Endodermal cell (in vitro differentiated cells): ENCODE measurements around the gene NR6A1. TPM values are rescaled to one million over a fixed set of nuclear protein-coding genes. Genes with fewer than 3 reads are reported as not detected.

Source experiments
- DNase-seq: peaks from one replicate; pipeline ENCODE4 v3.0.0-alpha.2; 2017
- H3K27ac ChIP-seq: 2 replicates; pipeline ENCODE4 v1.5.1; 2013; ENCODE audit warnings: mild to moderate bottlenecking, low read depth, low read length, moderate library complexity
- H3K27me3 ChIP-seq: 2 replicates; pipeline ENCODE4 v1.6.1; 2013; ENCODE audit warnings: mild to moderate bottlenecking, low read length, moderate library complexity; ENCODE audit not compliant: insufficient read depth, control insufficient read depth, poor library complexity, severe bottlenecking
- H3K36me3 ChIP-seq: 2 replicates; pipeline ENCODE4 v1.7.0; 2013; ENCODE audit warnings: mild to moderate bottlenecking, low read length, moderate library complexity; ENCODE audit not compliant: control insufficient read depth, insufficient read depth
- H3K4me1 ChIP-seq: one replicate; pipeline ENCODE4 v1.7.0; 2013; ENCODE audit warnings: low read length; ENCODE audit not compliant: control insufficient read depth, insufficient read depth
- H3K4me3 ChIP-seq: 2 replicates; pipeline ENCODE4 v1.5.1; 2013; ENCODE audit warnings: mild to moderate bottlenecking, low read length, moderate library complexity
- H3K9ac ChIP-seq: 2 replicates; pipeline ENCODE4 v1.6.1; 2013; ENCODE audit warnings: mild to moderate bottlenecking, low read length, moderate library complexity; ENCODE audit not compliant: poor library complexity, severe bottlenecking; ENCODE audit errors: extremely low read depth
- H3K9me3 ChIP-seq: 2 replicates; pipeline ENCODE4 v1.6.1; 2013; ENCODE audit warnings: mild to moderate bottlenecking, low read length, moderate library complexity; ENCODE audit not compliant: control insufficient read depth
- H3K27ac Mint-ChIP-seq: 2 replicates; pipeline ENCODE4 v1.8.0; 2020; ENCODE audit warnings: mixed read lengths
- H3K27me3 Mint-ChIP-seq: 2 replicates; pipeline ENCODE4 v1.8.0; 2021; ENCODE audit warnings: mild to moderate bottlenecking, mixed read lengths; ENCODE audit not compliant: insufficient read depth
- H3K36me3 Mint-ChIP-seq: 2 replicates; pipeline ENCODE4 v1.8.0; 2020; ENCODE audit warnings: low read depth, mixed read lengths
- H3K4me1 Mint-ChIP-seq: 2 replicates; pipeline ENCODE4 v1.8.0; 2020; ENCODE audit warnings: mixed read lengths
- H3K4me3 Mint-ChIP-seq: 2 replicates; pipeline ENCODE4 v1.8.0; 2020; ENCODE audit warnings: mild to moderate bottlenecking, moderate library complexity, mixed read lengths
- H3K9me3 Mint-ChIP-seq: 2 replicates; pipeline ENCODE4 v1.8.0; 2020; ENCODE audit warnings: mild to moderate bottlenecking, mixed read lengths
- WGBS, 2 experiments: methylation state at CpG; one replicate each; pipeline versions ENCODE4 v1.1.5 to v1.1.7; 2013; ENCODE audit warnings: missing lambda C conversion rate in 2 of 2, mixed read lengths in 1 of 2; ENCODE audit not compliant: insufficient coverage in 1 of 2, insufficient read length in 1 of 2; 5-methylcytosine and 5-hydroxymethylcytosine counted together
- total RNA-seq, 2 donors: library from RNA; stranded (reverse); fragmentation: NEBNext Ultra II Directional in 1 of 2; extraction: Animal tissue kit (Norgen Biotek cat#: 25700) in 1 of 2; gene quantifications; 2 replicates in 1 of 2; 3 replicates in 1 of 2; pipeline ENCODE4 v1.2.1, GENCODE V29; 2021
- TF ChIP-seq, protein P1 (sequence below): fragments of 200-600 bp; sonication (generic); conservative IDR thresholded peaks from 2 replicates; pipeline ENCODE4 v1.5.0; 2021; ENCODE audit warnings: antibody characterized with exemption, mild to moderate bottlenecking

NR6A1 gene
- total RNA-seq, 2 donors from 2014 or later = 168 to 206 TPM

DNA sequence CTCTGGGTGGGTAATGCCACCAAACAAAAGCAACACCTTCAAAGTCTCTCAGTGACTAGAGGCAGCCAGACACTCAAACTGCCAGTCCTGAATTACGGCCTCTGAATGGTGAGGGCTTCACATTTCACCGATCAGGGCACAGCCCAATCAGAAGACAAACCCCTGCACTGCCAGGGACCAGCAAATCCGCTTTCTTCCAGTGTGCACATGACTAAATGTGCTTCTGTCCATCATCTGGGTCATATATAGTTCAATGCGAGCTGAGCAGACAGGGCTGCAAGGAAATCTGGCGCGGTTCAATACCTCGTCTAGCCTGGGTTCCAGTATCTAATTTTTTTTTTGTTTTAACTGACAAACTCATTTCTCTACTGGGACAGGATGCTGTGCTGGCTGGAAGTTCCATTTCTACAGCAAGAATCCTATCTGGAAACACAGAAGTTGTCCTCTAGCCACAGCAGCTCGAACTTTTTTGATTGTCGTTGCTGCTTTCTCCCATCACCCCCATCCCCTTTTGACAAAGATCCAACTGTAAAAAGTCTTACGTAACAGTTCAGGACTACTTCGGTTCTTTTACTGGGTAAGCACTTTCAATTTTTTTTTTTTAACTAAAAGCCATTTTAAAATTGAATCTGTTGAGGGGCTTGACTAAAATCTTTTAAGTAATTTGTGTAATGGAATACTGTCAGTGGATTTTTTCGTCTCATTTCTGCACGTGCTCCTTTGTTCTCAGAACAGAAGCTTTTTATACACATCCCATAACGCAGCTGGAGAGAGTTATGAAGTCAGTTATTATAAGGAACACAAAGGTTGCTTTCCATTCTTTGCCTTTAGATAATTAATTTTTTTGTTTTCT is 112.7 kb downstream of the NR6A1 start:
- TF ChIP-seq, protein P1, sequence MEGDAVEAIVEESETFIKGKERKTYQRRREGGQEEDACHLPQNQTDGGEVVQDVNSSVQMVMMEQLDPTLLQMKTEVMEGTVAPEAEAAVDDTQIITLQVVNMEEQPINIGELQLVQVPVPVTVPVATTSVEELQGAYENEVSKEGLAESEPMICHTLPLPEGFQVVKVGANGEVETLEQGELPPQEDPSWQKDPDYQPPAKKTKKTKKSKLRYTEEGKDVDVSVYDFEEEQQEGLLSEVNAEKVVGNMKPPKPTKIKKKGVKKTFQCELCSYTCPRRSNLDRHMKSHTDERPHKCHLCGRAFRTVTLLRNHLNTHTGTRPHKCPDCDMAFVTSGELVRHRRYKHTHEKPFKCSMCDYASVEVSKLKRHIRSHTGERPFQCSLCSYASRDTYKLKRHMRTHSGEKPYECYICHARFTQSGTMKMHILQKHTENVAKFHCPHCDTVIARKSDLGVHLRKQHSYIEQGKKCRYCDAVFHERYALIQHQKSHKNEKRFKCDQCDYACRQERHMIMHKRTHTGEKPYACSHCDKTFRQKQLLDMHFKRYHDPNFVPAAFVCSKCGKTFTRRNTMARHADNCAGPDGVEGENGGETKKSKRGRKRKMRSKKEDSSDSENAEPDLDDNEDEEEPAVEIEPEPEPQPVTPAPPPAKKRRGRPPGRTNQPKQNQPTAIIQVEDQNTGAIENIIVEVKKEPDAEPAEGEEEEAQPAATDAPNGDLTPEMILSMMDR = no peak
- peak overlapping the region; percentile 67 for H3K4me3 Mint-ChIP-seq
- H3K27me3 ChIP-seq = no peaks in the 10 kb centered on the region
- DNase-seq = peak; percentile 86
- no peaks in the 10 kb centered on the region for H3K27me3 Mint-ChIP-seq
- peak overlapping the region; percentile 99 for H3K27ac Mint-ChIP-seq
- peak overlapping the region; percentile 73 for H3K9ac ChIP-seq
- 29 to 50% methylated on average over 8 to 14 of the region's 14 CpGs for WGBS, 2 experiments
- H3K9me3 Mint-ChIP-seq = no peaks in the 10 kb centered on the region
- peaks cover 33% of the 10 kb centered on the region for H3K4me1 Mint-ChIP-seq
- no peaks in the 10 kb centered on the region for H3K36me3 Mint-ChIP-seq
- H3K36me3 ChIP-seq = no peaks in the 10 kb centered on the region
- H3K4me1 ChIP-seq = peaks cover 9% of the 10 kb centered on the region
- peak overlapping the region; percentile 100 for H3K27ac ChIP-seq
- H3K9me3 ChIP-seq = no peaks in the 10 kb centered on the region
- H3K4me3 ChIP-seq = peak overlapping the region; percentile 76

DNA sequence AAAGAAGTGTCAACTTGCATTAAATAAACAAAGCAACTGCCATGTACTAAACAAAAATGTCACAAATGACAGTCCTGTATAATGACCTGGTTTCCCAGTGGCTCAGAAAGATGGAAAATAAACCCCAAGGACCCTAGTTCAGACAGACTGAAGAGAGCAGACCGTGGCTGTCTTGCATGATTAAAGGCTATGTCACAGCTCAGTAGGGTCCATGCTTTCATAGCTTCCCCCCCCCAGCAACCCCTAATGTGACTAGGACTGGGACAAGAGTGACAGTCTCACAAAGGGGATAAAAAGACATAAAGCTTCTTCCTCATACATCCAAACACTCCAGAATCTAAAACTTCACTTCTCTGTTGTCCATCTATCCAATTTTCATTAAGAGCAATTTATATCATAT is 113.6 kb downstream of the NR6A1 start:
- H3K4me3 Mint-ChIP-seq = no peak overlapping the region
- no peaks in the 10 kb centered on the region for H3K27me3 Mint-ChIP-seq
- Histone ChIP-seq H3K9me3 (no peaks in the 10 kb centered on the region), H3K4me1 (peaks cover 9% of the 10 kb centered on the region), H3K9ac (no peak overlapping the region), H3K36me3 (no peaks in the 10 kb centered on the region), H3K27ac (peak overlapping the region; percentile 100), H3K27me3 (no peaks in the 10 kb centered on the region), H3K4me3 (no peak overlapping the region)
- no peak for DNase-seq
- H3K27ac Mint-ChIP-seq = peak overlapping the region; percentile 32
- H3K36me3 Mint-ChIP-seq = no peaks in the 10 kb centered on the region
- no peaks in the 10 kb centered on the region for H3K9me3 Mint-ChIP-seq
- 40 to 87% methylated on average over 1 of the region's 1 CpG for WGBS, 2 experiments
- peaks cover 37% of the 10 kb centered on the region for H3K4me1 Mint-ChIP-seq
- TF ChIP-seq, protein P1 = no peak

DNA sequence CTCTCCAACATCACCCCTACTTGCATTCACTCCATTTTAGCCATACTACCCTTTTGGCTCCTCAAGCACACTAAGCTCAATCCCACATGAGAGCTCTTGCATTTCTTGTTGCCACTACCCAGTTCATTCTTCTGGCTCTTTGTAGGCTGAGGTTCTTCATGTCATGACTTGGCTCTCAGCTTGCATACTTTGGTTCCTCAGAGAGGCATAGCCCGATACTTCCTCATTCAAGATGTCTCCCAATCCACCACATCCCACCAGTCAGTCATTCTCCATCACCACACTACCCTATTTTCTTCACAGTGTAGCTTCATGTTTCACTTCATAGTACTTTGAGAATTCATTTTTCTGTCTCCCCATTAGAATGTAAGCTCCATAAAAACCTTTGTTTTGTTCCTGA is 116.7 kb downstream of the NR6A1 start:
- TF ChIP-seq, protein P1 = no peak
- Histone ChIP-seq H3K9ac (no peak overlapping the region), H3K9me3 (no peaks in the 10 kb centered on the region), H3K4me1 (peaks cover 4% of the 10 kb centered on the region), H3K4me3 (no peak overlapping the region), H3K27ac (no peak overlapping the region), H3K36me3 (no peaks in the 10 kb centered on the region), H3K27me3 (no peaks in the 10 kb centered on the region)
- no peak for DNase-seq
- Mint-ChIP-seq H3K27me3 (no peaks in the 10 kb centered on the region), H3K4me1 (peaks cover 28% of the 10 kb centered on the region), H3K36me3 (peaks cover 2% of the 10 kb centered on the region), H3K27ac (peak overlapping the region; percentile 34), H3K9me3 (no peaks in the 10 kb centered on the region), H3K4me3 (no peak overlapping the region)
- WGBS, 2 experiments = 75 to 92% methylated on average over 1 of the region's 1 CpG
